IMR-90 (cell line): ENCODE data around the gene PDK3. TPM values are rescaled to one million over a fixed set of nuclear protein-coding genes. Genes with fewer than 3 reads are reported as not detected.

ENCODE experiments used
- ATAC-seq: fragments of 200-7000 bp; cut with Tn5 transposase; 2 replicates; pipeline ENCODE4 v1.9.1; 2020; ENCODE audit warnings: low read depth, mild to moderate bottlenecking, moderate library complexity
- Bru-seq: library from RNA; stranded (reverse); fragments of 400-500 nt; gene quantifications from one replicate; lab custom pipeline; 2021; lab: Mats Ljungman, UMichigan
- BruChase-seq, 2 experiments: library from RNA; stranded (reverse); fragments of 400-500 nt; gene quantifications; one replicate each; lab custom pipeline; 2021; lab: Mats Ljungman, UMichigan
- BruUV-seq: library from RNA; stranded (reverse); fragments of 400-500 nt; replicated peaks from 2 replicates; lab custom pipeline; 2021; lab: Mats Ljungman, UMichigan
- CTCF ChIA-PET: fragments of 300-600 bp; formaldehyde crosslinking; extraction: SDS; loops from one replicate; lab custom pipeline; 2021; ENCODE audit warnings: antibody characterized with exemption; lab: Yijun Ruan, JAX
- POLR2A ChIA-PET: fragments of 300-600 bp; sonication (Branson Sonifier 250); formaldehyde crosslinking; loops from one replicate; lab custom pipeline; 2022; ENCODE audit warnings: antibody characterized with exemption; ENCODE audit not compliant: unreplicated experiment; lab: Charles Lee
- DNase-seq: peaks from one replicate; pipeline ENCODE4 v3.0.0; 2013
- H2AFZ ChIP-seq: replicated peaks from 2 replicates; pipeline ENCODE3; 2013; ENCODE audit warnings: low read length, mild to moderate bottlenecking; ENCODE audit not compliant: poor library complexity
- H2AK5ac ChIP-seq: 2 replicates; pipeline ENCODE4 v1.6.1; 2013; ENCODE audit warnings: low read depth, low read length, inconsistent platforms
- H2AK9ac ChIP-seq: replicated peaks from 2 replicates; pipeline ENCODE3; 2013; ENCODE audit warnings: mild to moderate bottlenecking, low read depth, low read length, moderate library complexity; ENCODE audit not compliant: poor library complexity
- H2BK120ac ChIP-seq: 2 replicates; pipeline ENCODE4 v1.6.1; 2013; ENCODE audit warnings: low read depth, low read length, inconsistent platforms
- H2BK15ac ChIP-seq: 3 replicates; pipeline ENCODE4 v1.6.1; 2013; ENCODE audit warnings: low read depth, low read length, inconsistent platforms
- H2BK20ac ChIP-seq: 2 replicates; pipeline ENCODE4 v1.6.1; 2013; ENCODE audit warnings: low read depth, mild to moderate bottlenecking, inconsistent platforms, low read length, moderate library complexity
- H2BK5ac ChIP-seq: 2 replicates; pipeline ENCODE4 v1.6.1; 2013; ENCODE audit warnings: mild to moderate bottlenecking, low read depth, low read length, inconsistent platforms; ENCODE audit not compliant: poor library complexity, severe bottlenecking
- H3K14ac ChIP-seq: replicated peaks from 2 replicates; pipeline ENCODE4 v1.6.1; 2013; ENCODE audit warnings: low read depth, low read length, inconsistent platforms
- H3K18ac ChIP-seq: 2 replicates; pipeline ENCODE4 v1.6.1; 2013; ENCODE audit warnings: low read depth, low read length, control low read depth
- H3K23ac ChIP-seq: 2 replicates; pipeline ENCODE4 v1.6.1; 2013; ENCODE audit warnings: low read depth, low read length, inconsistent platforms
- H3K27ac ChIP-seq: 2 replicates; pipeline ENCODE4 v1.5.1; 2013; ENCODE audit warnings: mild to moderate bottlenecking, control low read depth, low read length; ENCODE audit not compliant: insufficient read depth
- H3K27me3 ChIP-seq: 2 replicates; pipeline ENCODE4 v1.6.1; 2013; ENCODE audit warnings: low read length; ENCODE audit not compliant: control insufficient read depth, insufficient read depth
- H3K36me3 ChIP-seq: 2 replicates; pipeline ENCODE4 v1.6.1; 2013; ENCODE audit warnings: low read length, mixed read lengths; ENCODE audit not compliant: control insufficient read depth, insufficient read depth
- H3K4ac ChIP-seq: 2 replicates; pipeline ENCODE4 v1.6.1; 2013; ENCODE audit warnings: low read depth, low read length, inconsistent platforms
- H3K4me1 ChIP-seq: 2 replicates; pipeline ENCODE4 v1.6.1; 2013; ENCODE audit warnings: low read length, mixed read lengths; ENCODE audit not compliant: control insufficient read depth, insufficient read depth
- H3K4me2 ChIP-seq: 2 replicates; pipeline ENCODE4 v1.6.1; 2013; ENCODE audit warnings: low read depth, mild to moderate bottlenecking, control low read depth, low read length, moderate library complexity
- H3K4me3 ChIP-seq: 2 replicates; pipeline ENCODE4 v1.5.1; 2013; ENCODE audit warnings: low read depth, mild to moderate bottlenecking, control low read depth, low read length, moderate library complexity; ENCODE audit not compliant: insufficient read depth
- H3K56ac ChIP-seq: 2 replicates; pipeline ENCODE4 v1.6.1; 2013; ENCODE audit warnings: low read length, inconsistent platforms; ENCODE audit not compliant: insufficient read depth; ENCODE audit errors: extremely low read depth
- H3K79me1 ChIP-seq, 2 experiments: 2 replicates each; pipeline ENCODE4 v1.6.1; 2013; ENCODE audit warnings: low read length in 2 of 2, inconsistent platforms in 1 of 2, low read depth in 1 of 2
- H3K9ac ChIP-seq: 2 replicates; pipeline ENCODE4 v1.6.1; 2013; ENCODE audit warnings: low read depth, low read length, control low read depth
- H3K9me1 ChIP-seq: 2 replicates; pipeline ENCODE4 v1.6.1; 2013; ENCODE audit warnings: low read length, inconsistent platforms; ENCODE audit not compliant: insufficient read depth
- H3K9me3 ChIP-seq: 2 replicates; pipeline ENCODE4 v1.6.1; 2013; ENCODE audit warnings: low read length; ENCODE audit not compliant: control insufficient read depth, insufficient read depth
- H4K20me1 ChIP-seq: 2 replicates; pipeline ENCODE4 v1.6.1; 2013; ENCODE audit warnings: low read length, inconsistent platforms; ENCODE audit not compliant: insufficient read depth
- H4K5ac ChIP-seq: 2 replicates; pipeline ENCODE4 v1.6.1; 2013; ENCODE audit warnings: mild to moderate bottlenecking, low read depth, low read length, control low read depth
- H4K8ac ChIP-seq, 2 experiments: 2 replicates each; pipeline ENCODE4 v1.6.1; 2013; ENCODE audit warnings: low read depth in 2 of 2, low read length in 2 of 2, control low read depth in 1 of 2, inconsistent platforms in 1 of 2
- H4K91ac ChIP-seq: 2 replicates; pipeline ENCODE4 v1.6.1; 2013; ENCODE audit warnings: low read depth, low read length, inconsistent platforms; ENCODE audit not compliant: insufficient read depth
- CEBPB ChIP-seq: IDR thresholded peaks from 2 replicates; pipeline ENCODE4 v1.6.1; 2012; ENCODE audit warnings: low read depth, low read length, improper control_type of control experiment
- CHD1 ChIP-seq: IDR thresholded peaks from 2 replicates; pipeline ENCODE4 v1.6.1; 2012; ENCODE audit warnings: low read depth, low read length, improper control_type of control experiment
- CTCF ChIP-seq: conservative IDR thresholded peaks from 2 replicates; pipeline ENCODE4 v1.5.1; 2012; ENCODE audit warnings: mild to moderate bottlenecking, low read depth, low read length, improper control_type of control experiment
- FOS ChIP-seq: fragments of 150-350 bp; IDR thresholded peaks from 2 replicates; pipeline ENCODE4 v1.6.1; 2016; ENCODE audit warnings: low read depth, low read length
- MAFK ChIP-seq: IDR thresholded peaks from 2 replicates; pipeline ENCODE4 v1.6.1; 2012; ENCODE audit warnings: low read depth, low read length, improper control_type of control experiment
- MAZ ChIP-seq: IDR thresholded peaks from 2 replicates; pipeline ENCODE4 v1.6.1; 2012; ENCODE audit warnings: low read depth, mild to moderate bottlenecking, low read length, improper control_type of control experiment, moderate library complexity, borderline replicate concordance
- MXI1 ChIP-seq: IDR thresholded peaks from 2 replicates; pipeline ENCODE4 v1.6.1; 2012; ENCODE audit warnings: low read depth, mild to moderate bottlenecking, low read length, moderate library complexity, borderline replicate concordance
- NFE2L2 ChIP-seq: fragments of 150-350 bp; IDR thresholded peaks from 2 replicates; pipeline ENCODE4 v1.6.1; 2016; ENCODE audit warnings: low read depth, mild to moderate bottlenecking, low read length
- POLR2A ChIP-seq: IDR thresholded peaks from 2 replicates; pipeline ENCODE4 v1.6.1; 2012; ENCODE audit warnings: mild to moderate bottlenecking, low read depth, low read length
- RAD21 ChIP-seq: IDR thresholded peaks from 2 replicates; pipeline ENCODE4 v1.6.1; 2012; ENCODE audit warnings: low read length, improper control_type of control experiment
- RCOR1 ChIP-seq: IDR thresholded peaks from 2 replicates; pipeline ENCODE4 v1.6.1; 2012; ENCODE audit warnings: mild to moderate bottlenecking, low read length, improper control_type of control experiment; ENCODE audit not compliant: insufficient replicate concordance
- SMC3 ChIP-seq: fragments of 150-350 bp; IDR thresholded peaks from 2 replicates; pipeline ENCODE4 v1.6.1; 2016; ENCODE audit warnings: low read depth, mild to moderate bottlenecking, antibody characterized with exemption, low read length, moderate library complexity
- USF2 ChIP-seq: fragments of 150-350 bp; IDR thresholded peaks from 2 replicates; pipeline ENCODE4 v1.6.1; 2017; ENCODE audit warnings: mild to moderate bottlenecking, antibody characterized with exemption, low read length, low read depth
- WGBS, 2 experiments: methylation state at CpG; one replicate each; pipeline versions ENCODE4 v1.1.5 to v1.1.7; 2013; ENCODE audit warnings: missing lambda C conversion rate in 2 of 2; ENCODE audit not compliant: insufficient read length in 1 of 2; ENCODE audit errors: extremely low coverage in 2 of 2; 5-methylcytosine and 5-hydroxymethylcytosine counted together
- dilution Hi-C: fragments of 300-500 bp; cut with HindIII; formaldehyde crosslinking; loops from one replicate; pipeline ENCODE4 v1.14.3; 2018; ENCODE audit warnings: low sequenced_read_pairs; ENCODE audit not compliant: unreplicated experiment
- in situ Hi-C: fragments of 300-500 bp; cut with MboI; formaldehyde crosslinking; loops from 3 replicates; pipeline ENCODE4 v1.14.3; 2019; ENCODE audit warnings: low sequenced_read_pairs, inconsistent platforms, mixed read lengths
- intact Hi-C: fragments of 100-400 bp; cut with micrococcal nuclease; formaldehyde crosslinking; loops from 2 replicates; pipeline ENCODE4 v1.10.0; 2022
- long read RNA-seq: library from polyadenylated mRNA; unstranded; transcript quantifications from one replicate; pipeline ENCODE4 v2.0.0, GENCODE V29; 2021; ENCODE audit not compliant: unreplicated experiment
- polyA plus RNA-seq, 3 experiments: library from polyadenylated mRNA; depleted of rRNA; stranded (reverse); fragments of >200 nt; gene quantifications; 2 replicates each; pipeline ENCODE4 v1.2.3, GENCODE V29; 2012; ENCODE audit warnings: low replicate concordance in 1 of 3
- total RNA-seq: library from RNA; depleted of rRNA; stranded (reverse); fragments of >200 nt; gene quantifications from 2 replicates; pipeline ENCODE4 v1.2.3, GENCODE V29; 2012; rRNA removed

Gene PDK3
- total RNA-seq (4.8 and 5.0 TPM in 2 replicates), polyA plus RNA-seq (2012; rRNA removed) (1.7 and 2.3 TPM in 2 replicates), Bru-seq, nascent RNA (percentile 21 among the genes with signal in this experiment), BruChase-seq, experiment 1, labeled RNA remaining after a 6-hour chase (percentile 20 among the genes with signal in this experiment), BruChase-seq, experiment 2, labeled RNA remaining after a 2-hour chase (percentile 19 among the genes with signal in this experiment)
- 0.70 and 1.1 TPM in 2 replicates for polyA plus RNA-seq (2012; cell fraction: cytosol; rRNA removed)
- 0.41 and 1.9 TPM in 2 replicates for polyA plus RNA-seq (2012; cell fraction: nucleus; rRNA removed; ENCODE audit: low replicate concordance)
- long read RNA-seq, partial matches to known transcripts: 0 of 1 reads
- long read RNA-seq, other reads (novel, unspliced or antisense): 1 of 1 reads

- H3K56ac ChIP-seq: no peak within 1 kb of the TSS
- in situ Hi-C loops: no loop called here
- intact Hi-C loops: loop anchor here (2.0 kb wide), 1 partner anchor 68 kb away; no protein-coding TSS in a partner anchor
- H3K4me3 ChIP-seq: peak within 1 kb of the TSS; percentile 87
- H3K9me1 ChIP-seq: no peaks in the 10 kb centered on the region; the same call in 1 of the 2 replicates
- H4K8ac ChIP-seq: 0 out of 4 replicates have a peak within 1 kb of the TSS, but pooled peaks of 1 of the 2 experiments have one; percentile 41
- dilution Hi-C loops: no loop called here
- peak within 1 kb of the TSS; percentile 48 for H2AK9ac ChIP-seq
- CTCF ChIA-PET: no interaction called here
- no peak within 1 kb of the TSS for H2BK5ac ChIP-seq
- peak; percentile 77 for DNase-seq
- WGBS, 2 experiments: 28% methylated on average over 39 of the region's 83 CpGs; no CpG with 5 or more reads in 1 of the 2 experiments
- peak within 1 kb of the TSS; percentile 91 for H2AFZ ChIP-seq
- no peak within 1 kb of the TSS for H2BK120ac ChIP-seq
- peak within 1 kb of the TSS; percentile 88 for H3K4me2 ChIP-seq
- no peak within 1 kb of the TSS for H2BK15ac ChIP-seq
- no peak within 1 kb of the TSS for H3K23ac ChIP-seq
- no peak within 1 kb of the TSS for H2AK5ac ChIP-seq
- no peak within 1 kb of the TSS; the same call in 1 of the 2 replicates for H3K27ac ChIP-seq
- no peak within 1 kb of the TSS; the same call in 1 of the 2 replicates for H4K5ac ChIP-seq
- no peak within 1 kb of the TSS for H3K18ac ChIP-seq
- no peak within 1 kb of the TSS for H4K91ac ChIP-seq
- peak within 1 kb of the TSS; percentile 52; the same call in 1 of the 2 replicates for H3K9ac ChIP-seq
- no peak within 1 kb of the TSS for H3K14ac ChIP-seq
- no TSS peak for BruUV-seq
- no peaks in the 10 kb centered on the region for H3K79me1 ChIP-seq
- no peaks in the 10 kb centered on the region for H4K20me1 ChIP-seq
- peaks cover 3% of the 10 kb centered on the region for H3K27me3 ChIP-seq
- H2BK20ac ChIP-seq: no peak within 1 kb of the TSS
- peak; percentile 100 for ATAC-seq
- no peaks in the 10 kb centered on the region for H3K36me3 ChIP-seq
- H3K4ac ChIP-seq: no peak within 1 kb of the TSS
- no peaks in the 10 kb centered on the region for H3K4me1 ChIP-seq
- POLR2A ChIA-PET: no interaction called here
- no peaks in the 10 kb centered on the region for H3K9me3 ChIP-seq
- no peak for TF ChIP-seq CEBPB
- no peak for TF ChIP-seq POLR2A
- TF ChIP-seq MXI1: no peak
- TF ChIP-seq SMC3: no peak
- no peak for TF ChIP-seq MAFK
- peak; percentile 66; the same call in 1 of the 2 replicates for TF ChIP-seq USF2
- no peak for TF ChIP-seq FOS
- peak; percentile 22; the same call in 1 of the 2 replicates for TF ChIP-seq MAZ
- TF ChIP-seq RAD21: no peak
- no peak for TF ChIP-seq NFE2L2
- TF ChIP-seq CHD1: no peak
- no peak for TF ChIP-seq RCOR1
- TF ChIP-seq CTCF: no peak
Observed at GRCh38 chrX:24464836-24465531, at the start of gene PDK3. TSS of gene PDK3 (plus strand) at chrX:24465286. CDS start at chrX:24465456, 170 bp downstream.
